K562 (cell line): ENCODE results near the gene HES3. TPM values are rescaled to one million over a fixed set of nuclear protein-coding genes. Genes with fewer than 3 reads are reported as not detected.

Source experiments
- ATAC-seq: fragments of 200-7000 bp; cut with Tn5 transposase; 3 replicates; pipeline ENCODE4 v1.9.1; 2020; ENCODE audit warnings: moderate library complexity
- BruUV-seq: library from RNA; stranded (reverse); fragments of 400-500 nt; replicated peaks from 2 replicates; lab custom pipeline; 2021; lab: Mats Ljungman, UMichigan
- CTCF ChIA-PET: fragments of 300-600 bp; formaldehyde crosslinking; extraction: SDS; loops from one replicate; lab custom pipeline; 2021; ENCODE audit warnings: low intra/inter-chr PET ratio; lab: Yijun Ruan, JAX
- POLR2A ChIA-PET: fragments of 300-600, 350-650 bp; sonication (Branson Sonifier 250); formaldehyde crosslinking; extraction: SDS; loops from one replicate; lab custom pipeline; 2021; ENCODE audit warnings: antibody characterized with exemption, inconsistent platforms; lab: Yijun Ruan, JAX
- DNase-seq, 4 experiments: peaks; one replicate each; pipeline versions ENCODE4 v3.0.0 to v3.0.0-alpha.2; 2011 to 2018; ENCODE audit warnings: low spot score in 3 of 4, mixed read lengths in 3 of 4; ENCODE audit errors: extremely low read depth in 1 of 4
- FAIRE-seq: peaks from 2 replicates; lab custom pipeline; 2011; peaks lifted over from hg19 to GRCh38; lab: Jason Lieb, UNC
- H2AFZ ChIP-seq: 2 replicates; pipeline ENCODE4 v1.6.0; 2011; ENCODE audit warnings: low read depth, low read length, control low read depth, inconsistent platforms
- H3K27ac ChIP-seq: fragments of 200-600 bp; 3 replicates; pipeline ENCODE4 v1.8.0; 2011; ENCODE audit warnings: low read depth, mild to moderate bottlenecking, control low read depth, inconsistent platforms, low read length, moderate library complexity, mixed read lengths; ENCODE audit errors: extremely low read depth
- H3K27me3 ChIP-seq, 2 experiments: fragments of 300-600 bp in 1 of 2; 2 replicates in 1 of 2; 3 replicates in 1 of 2; pipeline versions ENCODE4 v1.6.0 to v1.8.0; 2011; ENCODE audit warnings: inconsistent platforms in 2 of 2, low read length in 2 of 2, mild to moderate bottlenecking in 1 of 2, mixed read lengths in 1 of 2, moderate library complexity in 1 of 2; ENCODE audit not compliant: control insufficient read depth in 2 of 2, insufficient read depth in 2 of 2
- H3K36me3 ChIP-seq: fragments of 300-600 bp; 3 replicates; pipeline ENCODE4 v1.8.0; 2011; ENCODE audit warnings: mild to moderate bottlenecking, low read length, inconsistent platforms; ENCODE audit not compliant: control insufficient read depth, insufficient read depth
- H3K4me1 ChIP-seq, 2 experiments: fragments of 200-600 bp in 1 of 2; replicated peaks in 1 of 2; 2 replicates in 1 of 2; 3 replicates in 1 of 2; pipeline versions ENCODE4 v1.5.1 to v1.8.0; 2011; ENCODE audit warnings: inconsistent platforms in 2 of 2, low read length in 2 of 2, mild to moderate bottlenecking in 1 of 2, mixed read lengths in 1 of 2, moderate library complexity in 1 of 2; ENCODE audit not compliant: control insufficient read depth in 2 of 2, insufficient read depth in 2 of 2
- H3K4me2 ChIP-seq: 2 replicates; pipeline ENCODE4 v1.6.1; 2011; ENCODE audit warnings: low read length, control low read depth, inconsistent platforms, mixed read lengths; ENCODE audit not compliant: insufficient read depth
- H3K4me3 ChIP-seq: fragments of 200-600 bp; sonication (generic), shearing (Covaris generic); 2 replicates; pipeline ENCODE4 v1.5.1; 2016; ENCODE audit warnings: control low read depth, inconsistent platforms
- H3K79me2 ChIP-seq: fragments of 200-600 bp; 3 replicates; pipeline ENCODE4 v1.8.0; 2011; ENCODE audit warnings: low read length, inconsistent platforms; ENCODE audit not compliant: control insufficient read depth, insufficient read depth
- H3K9ac ChIP-seq, 2 experiments: 2 replicates each; pipeline versions ENCODE4 v1.6.0 to v1.6.1; 2011; ENCODE audit warnings: low read depth in 2 of 2, low read length in 2 of 2, control low read depth in 1 of 2, inconsistent platforms in 1 of 2, mild to moderate bottlenecking in 1 of 2, mixed read lengths in 1 of 2; ENCODE audit not compliant: insufficient read depth in 1 of 2
- H3K9me1 ChIP-seq: one replicate; pipeline ENCODE4 v1.6.0; 2011; ENCODE audit warnings: inconsistent platforms, mild to moderate bottlenecking, low read length, moderate library complexity; ENCODE audit not compliant: control insufficient read depth, insufficient read depth
- H3K9me3 ChIP-seq: replicated peaks from 2 replicates; pipeline ENCODE4 v1.5.1; 2011; ENCODE audit warnings: low read depth, low read length, inconsistent platforms; ENCODE audit not compliant: control insufficient read depth, insufficient read depth
- H4K20me1 ChIP-seq: replicated peaks from 2 replicates; pipeline ENCODE4 v1.6.1; 2011; ENCODE audit warnings: low read length, inconsistent platforms, mixed read lengths; ENCODE audit not compliant: control insufficient read depth, insufficient read depth
- ARID4B ChIP-seq: sonication (generic); formaldehyde crosslinking; IDR thresholded peaks from 2 replicates; pipeline ENCODE4 v1.8.0; 2022; ENCODE audit warnings: mild to moderate bottlenecking, missing genetic modification reagents
- HDAC2 ChIP-seq: fragments of 450-650 bp; IDR thresholded peaks from 2 replicates; pipeline ENCODE4 v1.6.1; 2016; ENCODE audit warnings: mild to moderate bottlenecking
- NELFE ChIP-seq: IDR thresholded peaks from 2 replicates; pipeline ENCODE4 v1.6.1; 2011; ENCODE audit warnings: mild to moderate bottlenecking; ENCODE audit not compliant: insufficient read depth, insufficient read length
- POLR3A ChIP-seq: IDR thresholded peaks from 2 replicates; pipeline ENCODE4 v1.6.1; 2011; ENCODE audit warnings: borderline replicate concordance, mild to moderate bottlenecking, moderate library complexity; ENCODE audit not compliant: insufficient read length, insufficient read depth; ENCODE audit errors: extremely low read depth
- RBFOX2 ChIP-seq: fragments of 200-400 bp; formaldehyde crosslinking; IDR thresholded peaks from 2 replicates; pipeline ENCODE4 v1.6.1; 2017; ENCODE audit warnings: low read depth, mild to moderate bottlenecking, low read length, moderate library complexity
- XRCC5 ChIP-seq: fragments of 200-400 bp; formaldehyde crosslinking; IDR thresholded peaks from 2 replicates; pipeline ENCODE4 v1.6.1; 2017; ENCODE audit warnings: low read depth, mild to moderate bottlenecking, low read length
- ZFX ChIP-seq: sonication (generic); formaldehyde crosslinking; IDR thresholded peaks from 2 replicates; pipeline ENCODE4 v1.8.0; 2022; ENCODE audit warnings: mild to moderate bottlenecking, missing genetic modification reagents, moderate library complexity
- ZNF717 ChIP-seq: fragments of 250-450 bp; sonication (Bioruptor Pico); IDR thresholded peaks from 2 replicates; pipeline ENCODE4 v1.5.0; 2021
- WGBS: fragments of 100-300 bp; shearing (Covaris generic); methylation state at CpG from one replicate; pipeline ENCODE4 v1.1.6; 2016; ENCODE audit warnings: low coverage, mixed read lengths; ENCODE audit not compliant: insufficient coverage; ENCODE audit errors: missing lambda C conversion rate; 5-methylcytosine and 5-hydroxymethylcytosine counted together
- in situ Hi-C: fragments of 300-500 bp; cut with MboI; formaldehyde crosslinking; loops from 4 replicates; pipeline ENCODE4 v1.15.0; 2018; ENCODE audit warnings: inconsistent platforms, mixed read lengths
- intact Hi-C: fragments of 100-400 bp; cut with micrococcal nuclease; formaldehyde crosslinking; loops from 2 replicates; pipeline ENCODE4 v1.14.2; 2022
- polyA plus RNA-seq, 8 experiments: library from polyadenylated mRNA; depleted of rRNA in 4 of 8; stranded (reverse) in 5 of 8; unstranded in 3 of 8; fragments of >200 nt; fragmentation: Nextera tagmentation in 2 of 8; fragmentation: Illumina TruSeq in 1 of 8; extraction: Ambion mirVana in 2 of 8; extraction: Trizol in 1 of 8; gene quantifications; 2 replicates each; pipeline versions ENCODE4 v1.2.1 to v1.2.3, GENCODE V29; 2011 to 2014; ENCODE audit warnings: inconsistent platforms in 1 of 8, missing spikeins in 1 of 8
- total RNA-seq, 7 experiments: library from RNA; depleted of rRNA in 6 of 7; stranded (reverse); fragments of >200 nt in 6 of 7; fragmentation: Illumina TruSeq in 2 of 7; extraction: Trizol in 2 of 7; gene quantifications; 2 replicates each; pipeline versions ENCODE4 v1.2.1 to v1.2.3, GENCODE V29; 2011 to 2021; ENCODE audit warnings: low replicate concordance in 1 of 7

HES3 gene
- total and polyA plus RNA-seq, 9 of the 15 experiments (the other 6 are each of a cell fraction or from before 2014, with no cell fraction given), result not detected

- Histone ChIP-seq H3K4me3 (no peak overlapping the region), H3K9me1 (no peaks in the 10 kb centered on the region), H3K9me3 (no peaks in the 10 kb centered on the region), H3K27me3 (no peaks in the 10 kb centered on the region; a peak in 1 of 5 replicates), H4K20me1 (peaks cover 11% of the 10 kb centered on the region), H3K4me2 (no peak overlapping the region), H3K79me2 (no peaks in the 10 kb centered on the region), H2AFZ (no peak overlapping the region), H3K9ac (peak overlapping the region in 1 of 2 experiments; percentile 40; a peak in 1 of 4 replicates), H3K4me1 (peaks cover 0 to 15% of the 10 kb centered on the region in 2 experiments; a peak in 1 of 5 replicates), H3K27ac (no peak overlapping the region), H3K36me3 (no peaks in the 10 kb centered on the region)
- intact Hi-C loops (no loop called here), in situ Hi-C loops (no loop called here)
- no TSS peak for BruUV-seq
- WGBS, result 72% methylated on average over 13 of the region's 13 CpGs
- POLR2A ChIA-PET, result interaction anchor here (0.6 to 1.2 kb wide), 2 partner anchors 50 to 335 kb away, joined by 3 read pairs; no protein-coding TSS in a partner anchor
- CTCF ChIA-PET, result no interaction called here
- FAIRE-seq (no peak), ATAC-seq (no peak), DNase-seq (no peak)
- TF ChIP-seq POLR3A (no peak), HDAC2 (no peak), ZFX (CRISPR knock-in tag) (no peak)
These were observed 43.0 kb downstream of the HES3 start for GRCh38 chr1:6287029-6287428.

GRCh38 chr1:6287431-6287886 is 43.5 kb downstream of the HES3 start:
- H3K4me3 ChIP-seq, result no peak overlapping the region
- H3K9me1 ChIP-seq, result no peaks in the 10 kb centered on the region
- H3K4me2 ChIP-seq, result no peak overlapping the region
- POLR2A ChIA-PET, result interaction anchor here (0.6 to 1.2 kb wide), 2 partner anchors 50 to 197 kb away, joined by 3 to 4 read pairs; no protein-coding TSS in a partner anchor
- no peak overlapping the region for H3K27ac ChIP-seq
- no peaks in the 10 kb centered on the region; a peak in 1 of 5 replicates for H3K27me3 ChIP-seq
- no TSS peak for BruUV-seq
- TF ChIP-seq XRCC5 (no peak), NELFE (no peak), ZNF717 (no peak), RBFOX2 (no peak), ARID4B (CRISPR knock-in tag) (no peak)
- H3K36me3 ChIP-seq, result no peaks in the 10 kb centered on the region
- 80% methylated on average over 10 of the region's 10 CpGs for WGBS
- DNase-seq, result no peak
- no peak overlapping the region; a peak in 1 of 4 replicates for H3K9ac ChIP-seq
- peaks cover 11% of the 10 kb centered on the region for H4K20me1 ChIP-seq
- intact Hi-C loops, result no loop called here
- H3K9me3 ChIP-seq, result no peaks in the 10 kb centered on the region
- H3K79me2 ChIP-seq, result no peaks in the 10 kb centered on the region
- no peak for FAIRE-seq
- CTCF ChIA-PET, result no interaction called here
- no peak overlapping the region for H2AFZ ChIP-seq
- ATAC-seq, result no peak
- in situ Hi-C loops, result no loop called here
- peaks cover 0 to 11% of the 10 kb centered on the region in 2 experiments; a peak in 1 of 5 replicates for H3K4me1 ChIP-seq
